ENCODE measurements around the gene MXD4. TPM values are rescaled to one million over a fixed set of nuclear protein-coding genes. Genes with fewer than 3 reads are reported as not detected.
"Not testable (repeated sequence)": the region's sequence is repeated elsewhere in the genome, so short reads cannot be mapped to it uniquely, and the experiment has no call there.

MXD4 gene
- total and polyA plus RNA-seq, 2 donors (not counting 1 experiment from before 2014, with no cell fraction given): 22.1 to 42.1 TPM

DNA sequence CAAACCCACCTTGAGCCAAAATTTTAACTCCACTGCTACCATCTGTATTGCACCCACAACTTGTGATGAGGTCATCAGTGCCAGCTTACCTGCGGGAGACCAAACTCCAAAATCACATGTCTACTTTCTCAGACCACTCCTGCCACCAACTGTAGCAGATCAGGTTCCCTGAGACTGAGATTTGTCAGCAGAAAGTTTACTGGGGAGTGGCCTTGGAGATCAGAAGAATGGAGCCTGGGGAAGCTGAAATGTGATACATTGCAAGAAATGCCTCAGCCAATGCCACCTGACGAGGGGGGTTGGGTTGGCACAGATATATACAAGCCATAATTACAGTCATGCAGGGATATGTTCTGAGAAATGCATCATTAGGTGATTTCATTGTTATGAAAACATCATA lies 39.1 kb downstream of the MXD4 start:
- no peaks in the 10 kb centered on the region for H3K36me3 ChIP-seq (ENCODE audit: control insufficient read depth, insufficient read depth, low read length)
- H3K27ac ChIP-seq (ENCODE audit: insufficient read depth, low read length): no peak overlapping the region
- no peak for DNase-seq (ENCODE audit: low read depth in 2 of 2)
- H3K9ac ChIP-seq (ENCODE audit: insufficient read depth, low read length): no peak overlapping the region
- H3K4me2 ChIP-seq (ENCODE audit: extremely low read depth, insufficient read depth, low read length): no peak overlapping the region
- H3K27me3 ChIP-seq (ENCODE audit: control insufficient read depth, insufficient read depth, low read length): no peaks in the 10 kb centered on the region
- H4K20me1 ChIP-seq (ENCODE audit: control insufficient read depth, extremely low read depth, insufficient read depth, low read length): no peaks in the 10 kb centered on the region
- H3K79me2 ChIP-seq (ENCODE audit: control insufficient read depth, insufficient read depth, low read length): no peaks in the 10 kb centered on the region
- H3K4me3 ChIP-seq (replicated peaks in 1 of 4; ENCODE audit: control extremely low read depth in 1 of 4, insufficient read depth in 1 of 4, low read depth in 3 of 4, low read length in 4 of 4): no peak overlapping the region
- H3K4me1 ChIP-seq (ENCODE audit: control insufficient read depth, extremely low read depth, insufficient read depth, low read length): no peaks in the 10 kb centered on the region
- no peak for TF ChIP-seq EZH2 (IDR thresholded peaks at IDR 0.05; ENCODE audit: low read length, missing control alignments)
- TF ChIP-seq, protein P1, sequence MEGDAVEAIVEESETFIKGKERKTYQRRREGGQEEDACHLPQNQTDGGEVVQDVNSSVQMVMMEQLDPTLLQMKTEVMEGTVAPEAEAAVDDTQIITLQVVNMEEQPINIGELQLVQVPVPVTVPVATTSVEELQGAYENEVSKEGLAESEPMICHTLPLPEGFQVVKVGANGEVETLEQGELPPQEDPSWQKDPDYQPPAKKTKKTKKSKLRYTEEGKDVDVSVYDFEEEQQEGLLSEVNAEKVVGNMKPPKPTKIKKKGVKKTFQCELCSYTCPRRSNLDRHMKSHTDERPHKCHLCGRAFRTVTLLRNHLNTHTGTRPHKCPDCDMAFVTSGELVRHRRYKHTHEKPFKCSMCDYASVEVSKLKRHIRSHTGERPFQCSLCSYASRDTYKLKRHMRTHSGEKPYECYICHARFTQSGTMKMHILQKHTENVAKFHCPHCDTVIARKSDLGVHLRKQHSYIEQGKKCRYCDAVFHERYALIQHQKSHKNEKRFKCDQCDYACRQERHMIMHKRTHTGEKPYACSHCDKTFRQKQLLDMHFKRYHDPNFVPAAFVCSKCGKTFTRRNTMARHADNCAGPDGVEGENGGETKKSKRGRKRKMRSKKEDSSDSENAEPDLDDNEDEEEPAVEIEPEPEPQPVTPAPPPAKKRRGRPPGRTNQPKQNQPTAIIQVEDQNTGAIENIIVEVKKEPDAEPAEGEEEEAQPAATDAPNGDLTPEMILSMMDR (conservative IDR thresholded peaks at IDR 0.05 in 1 of 2, IDR thresholded peaks at IDR 0.05 in 1 of 2; ENCODE audit: low read depth in 1 of 2, low read length in 2 of 2): no peak
- H2AFZ ChIP-seq (ENCODE audit: low read length): no peak overlapping the region
- H3K9me3 ChIP-seq (ENCODE audit: control insufficient read depth, insufficient read depth, low read depth, low read length): no peaks in the 10 kb centered on the region

- not testable (repeated sequence) for DNase-seq (ENCODE audit: low read depth in 2 of 2); H3K4me2 ChIP-seq (ENCODE audit: extremely low read depth, insufficient read depth, low read length); H3K27ac ChIP-seq (ENCODE audit: insufficient read depth, low read length); H3K4me3 ChIP-seq (replicated peaks in 1 of 4; ENCODE audit: control extremely low read depth in 1 of 4, insufficient read depth in 1 of 4, low read depth in 3 of 4, low read length in 4 of 4); H3K4me1 ChIP-seq (ENCODE audit: control insufficient read depth, extremely low read depth, insufficient read depth, low read length); H4K20me1 ChIP-seq (ENCODE audit: control insufficient read depth, extremely low read depth, insufficient read depth, low read length); H3K9me3 ChIP-seq (ENCODE audit: control insufficient read depth, insufficient read depth, low read depth, low read length); H3K9ac ChIP-seq (ENCODE audit: insufficient read depth, low read length); H3K36me3 ChIP-seq (ENCODE audit: control insufficient read depth, insufficient read depth, low read length); H3K27me3 ChIP-seq (ENCODE audit: control insufficient read depth, insufficient read depth, low read length); H3K79me2 ChIP-seq (ENCODE audit: control insufficient read depth, insufficient read depth, low read length); H2AFZ ChIP-seq (ENCODE audit: low read length)
Observed at GRCh38 chr4:2221378-2221777, 40.5 kb downstream of the MXD4 start.

- Histone ChIP-seq H2AFZ (ENCODE audit: low read length) (no peak overlapping the region), H3K9ac (ENCODE audit: insufficient read depth, low read length) (no peak overlapping the region), H3K4me2 (ENCODE audit: extremely low read depth, insufficient read depth, low read length) (no peak overlapping the region), H3K9me3 (ENCODE audit: control insufficient read depth, insufficient read depth, low read depth, low read length) (no peaks in the 10 kb centered on the region), H4K20me1 (ENCODE audit: control insufficient read depth, extremely low read depth, insufficient read depth, low read length) (no peaks in the 10 kb centered on the region), H3K4me3 (replicated peaks in 1 of 4; ENCODE audit: control extremely low read depth in 1 of 4, insufficient read depth in 1 of 4, low read depth in 3 of 4, low read length in 4 of 4) (no peak overlapping the region), H3K79me2 (ENCODE audit: control insufficient read depth, insufficient read depth, low read length) (no peaks in the 10 kb centered on the region), H3K4me1 (ENCODE audit: control insufficient read depth, extremely low read depth, insufficient read depth, low read length) (no peaks in the 10 kb centered on the region), H3K27me3 (ENCODE audit: control insufficient read depth, insufficient read depth, low read length) (no peaks in the 10 kb centered on the region), H3K36me3 (ENCODE audit: control insufficient read depth, insufficient read depth, low read length) (no peaks in the 10 kb centered on the region), H3K27ac (ENCODE audit: insufficient read depth, low read length) (no peak overlapping the region)
- peak; percentile 54 to 75 for DNase-seq (ENCODE audit: low read depth in 2 of 2)
- no peak for TF ChIP-seq EZH2 (IDR thresholded peaks at IDR 0.05; ENCODE audit: low read length, missing control alignments)
- TF ChIP-seq, protein P1 (conservative IDR thresholded peaks at IDR 0.05 in 1 of 2, IDR thresholded peaks at IDR 0.05 in 1 of 2; ENCODE audit: low read depth in 1 of 2, low read length in 2 of 2): peak; percentile 94
Observed at GRCh38 chr4:2220016-2220630, 41.8 kb downstream of the MXD4 start.

Data from fibroblast of lung (primary cell).